WTC11 (cell line): Measurements from ENCODE around the gene FCHSD1.

Source experiments
- ATF1 ChIP-seq: sonication (generic); formaldehyde crosslinking; IDR thresholded peaks from 2 replicates; pipeline ENCODE4 v1.8.1; 2023; ENCODE audit warnings: mild to moderate bottlenecking, moderate library complexity, missing genetic modification reagents
- E2F5 ChIP-seq: sonication (generic); formaldehyde crosslinking; IDR thresholded peaks from 2 replicates; pipeline ENCODE4 v1.8.1; 2022; ENCODE audit warnings: mild to moderate bottlenecking, moderate library complexity, missing genetic modification reagents
- GTF2I ChIP-seq: fragments of 250-450 bp; sonication (Bioruptor Pico); conservative IDR thresholded peaks from 2 replicates; pipeline ENCODE4 v1.4.0; 2021; ENCODE audit warnings: mild to moderate bottlenecking
- TP53 ChIP-seq: sonication (generic); formaldehyde crosslinking; IDR thresholded peaks from 2 replicates; pipeline ENCODE4 v1.8.1; 2023; ENCODE audit warnings: mild to moderate bottlenecking, missing genetic modification reagents
- ZNF416 ChIP-seq: fragments of 250-450 bp; sonication (Bioruptor Pico); IDR thresholded peaks from 2 replicates; pipeline ENCODE4 v1.9.0; 2021; ENCODE audit warnings: mild to moderate bottlenecking, inconsistent platforms
- TF ChIP-seq, protein P1 (sequence below): sonication (generic); formaldehyde crosslinking; IDR thresholded peaks from 2 replicates; pipeline ENCODE4 v1.8.1; 2022; ENCODE audit warnings: mild to moderate bottlenecking, missing genetic modification reagents, moderate library complexity, borderline replicate concordance
- TF ChIP-seq, protein P2 (sequence below): fragments of 250-450 bp; sonication (Bioruptor Pico); IDR thresholded peaks from 2 replicates; pipeline ENCODE4 v2.1.2; 2022; ENCODE audit warnings: mild to moderate bottlenecking, moderate library complexity
- TF ChIP-seq, protein P3 (sequence below): fragments of 200-600 bp; IDR thresholded peaks from 2 replicates; pipeline ENCODE4 v1.8.0; 2022; ENCODE audit warnings: antibody characterized with exemption

DNA sequence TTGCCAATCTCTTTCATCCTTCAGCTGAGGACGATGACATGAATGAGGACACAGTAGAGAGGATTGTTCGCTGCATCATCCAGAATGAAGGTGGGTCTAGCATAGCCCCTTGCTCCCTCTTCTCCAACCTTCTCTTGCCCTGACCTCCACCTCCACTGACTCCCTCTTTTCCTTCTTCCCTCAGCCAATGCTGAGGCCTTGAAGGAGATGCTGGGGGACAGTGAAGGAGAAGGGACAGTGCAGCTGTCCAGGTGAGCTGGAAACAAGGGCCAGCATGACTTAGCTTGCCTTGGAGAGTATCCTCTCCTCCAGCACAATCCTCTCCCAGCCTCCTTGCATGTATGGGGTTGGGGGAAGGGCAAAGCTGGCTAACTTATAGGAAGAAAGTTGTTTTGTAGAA lies 12.4 kb downstream of the FCHSD1 start:
- TF ChIP-seq, protein P1, sequence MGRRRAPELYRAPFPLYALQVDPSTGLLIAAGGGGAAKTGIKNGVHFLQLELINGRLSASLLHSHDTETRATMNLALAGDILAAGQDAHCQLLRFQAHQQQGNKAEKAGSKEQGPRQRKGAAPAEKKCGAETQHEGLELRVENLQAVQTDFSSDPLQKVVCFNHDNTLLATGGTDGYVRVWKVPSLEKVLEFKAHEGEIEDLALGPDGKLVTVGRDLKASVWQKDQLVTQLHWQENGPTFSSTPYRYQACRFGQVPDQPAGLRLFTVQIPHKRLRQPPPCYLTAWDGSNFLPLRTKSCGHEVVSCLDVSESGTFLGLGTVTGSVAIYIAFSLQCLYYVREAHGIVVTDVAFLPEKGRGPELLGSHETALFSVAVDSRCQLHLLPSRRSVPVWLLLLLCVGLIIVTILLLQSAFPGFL (CRISPR knock-in tag), result no peak
- TF ChIP-seq, protein P2, sequence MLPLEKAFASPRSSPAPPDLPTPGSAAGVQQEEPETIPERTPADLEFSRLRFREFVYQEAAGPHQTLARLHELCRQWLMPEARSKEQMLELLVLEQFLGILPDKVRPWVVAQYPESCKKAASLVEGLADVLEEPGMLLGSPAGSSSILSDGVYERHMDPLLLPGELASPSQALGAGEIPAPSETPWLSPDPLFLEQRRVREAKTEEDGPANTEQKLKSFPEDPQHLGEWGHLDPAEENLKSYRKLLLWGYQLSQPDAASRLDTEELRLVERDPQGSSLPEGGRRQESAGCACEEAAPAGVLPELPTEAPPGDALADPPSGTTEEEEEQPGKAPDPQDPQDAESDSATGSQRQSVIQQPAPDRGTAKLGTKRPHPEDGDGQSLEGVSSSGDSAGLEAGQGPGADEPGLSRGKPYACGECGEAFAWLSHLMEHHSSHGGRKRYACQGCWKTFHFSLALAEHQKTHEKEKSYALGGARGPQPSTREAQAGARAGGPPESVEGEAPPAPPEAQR, result no peak
- TF ChIP-seq GTF2I (no peak), ZNF416 (CRISPR knock-in tag) (no peak), ATF1 (CRISPR knock-in tag) (no peak), E2F5 (CRISPR knock-in tag) (no peak), TP53 (no peak)
- TF ChIP-seq, protein P3, sequence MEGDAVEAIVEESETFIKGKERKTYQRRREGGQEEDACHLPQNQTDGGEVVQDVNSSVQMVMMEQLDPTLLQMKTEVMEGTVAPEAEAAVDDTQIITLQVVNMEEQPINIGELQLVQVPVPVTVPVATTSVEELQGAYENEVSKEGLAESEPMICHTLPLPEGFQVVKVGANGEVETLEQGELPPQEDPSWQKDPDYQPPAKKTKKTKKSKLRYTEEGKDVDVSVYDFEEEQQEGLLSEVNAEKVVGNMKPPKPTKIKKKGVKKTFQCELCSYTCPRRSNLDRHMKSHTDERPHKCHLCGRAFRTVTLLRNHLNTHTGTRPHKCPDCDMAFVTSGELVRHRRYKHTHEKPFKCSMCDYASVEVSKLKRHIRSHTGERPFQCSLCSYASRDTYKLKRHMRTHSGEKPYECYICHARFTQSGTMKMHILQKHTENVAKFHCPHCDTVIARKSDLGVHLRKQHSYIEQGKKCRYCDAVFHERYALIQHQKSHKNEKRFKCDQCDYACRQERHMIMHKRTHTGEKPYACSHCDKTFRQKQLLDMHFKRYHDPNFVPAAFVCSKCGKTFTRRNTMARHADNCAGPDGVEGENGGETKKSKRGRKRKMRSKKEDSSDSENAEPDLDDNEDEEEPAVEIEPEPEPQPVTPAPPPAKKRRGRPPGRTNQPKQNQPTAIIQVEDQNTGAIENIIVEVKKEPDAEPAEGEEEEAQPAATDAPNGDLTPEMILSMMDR, result no peak
